C4-2B (cell line): ENCODE results near the gene MEIS1.

Experiments
- ZFX ChIP-seq: fragments of 450-650 bp; IDR thresholded peaks from 2 replicates; pipeline ENCODE4 v1.6.1; 2017
- TF ChIP-seq, protein P1 (sequence below): fragments of 450-650 bp; conservative IDR thresholded peaks from 2 replicates; pipeline ENCODE4 v1.5.1; 2017; ENCODE audit warnings: mild to moderate bottlenecking

DNA sequence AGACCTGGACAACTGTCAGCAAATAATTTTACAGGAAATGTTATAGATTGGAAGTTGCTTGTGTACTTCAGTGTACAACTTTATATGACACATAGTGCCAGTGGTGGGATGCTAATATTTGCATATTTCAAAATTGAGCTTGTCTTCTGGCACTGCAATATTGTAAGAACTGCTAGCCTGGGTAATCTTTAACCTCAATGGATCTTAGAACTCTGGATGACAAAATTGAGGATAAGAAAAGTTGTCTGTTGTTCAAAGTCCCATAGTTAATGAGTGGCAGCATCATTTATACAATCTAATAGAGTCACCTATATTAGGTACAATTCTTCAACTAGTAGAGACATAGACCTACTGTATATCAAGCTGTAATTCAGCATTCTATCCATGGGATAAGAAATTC lies 110.3 kb downstream of the MEIS1 start:
- TF ChIP-seq, protein P1, sequence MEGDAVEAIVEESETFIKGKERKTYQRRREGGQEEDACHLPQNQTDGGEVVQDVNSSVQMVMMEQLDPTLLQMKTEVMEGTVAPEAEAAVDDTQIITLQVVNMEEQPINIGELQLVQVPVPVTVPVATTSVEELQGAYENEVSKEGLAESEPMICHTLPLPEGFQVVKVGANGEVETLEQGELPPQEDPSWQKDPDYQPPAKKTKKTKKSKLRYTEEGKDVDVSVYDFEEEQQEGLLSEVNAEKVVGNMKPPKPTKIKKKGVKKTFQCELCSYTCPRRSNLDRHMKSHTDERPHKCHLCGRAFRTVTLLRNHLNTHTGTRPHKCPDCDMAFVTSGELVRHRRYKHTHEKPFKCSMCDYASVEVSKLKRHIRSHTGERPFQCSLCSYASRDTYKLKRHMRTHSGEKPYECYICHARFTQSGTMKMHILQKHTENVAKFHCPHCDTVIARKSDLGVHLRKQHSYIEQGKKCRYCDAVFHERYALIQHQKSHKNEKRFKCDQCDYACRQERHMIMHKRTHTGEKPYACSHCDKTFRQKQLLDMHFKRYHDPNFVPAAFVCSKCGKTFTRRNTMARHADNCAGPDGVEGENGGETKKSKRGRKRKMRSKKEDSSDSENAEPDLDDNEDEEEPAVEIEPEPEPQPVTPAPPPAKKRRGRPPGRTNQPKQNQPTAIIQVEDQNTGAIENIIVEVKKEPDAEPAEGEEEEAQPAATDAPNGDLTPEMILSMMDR = no peak
- TF ChIP-seq ZFX = no peak
